Measurements from ENCODE around the gene AMHR2. TPM values are rescaled to one million over a fixed set of nuclear protein-coding genes. Genes with fewer than 3 reads are reported as not detected.
"Not testable (repeated sequence)": the region's sequence is repeated elsewhere in the genome, so short reads cannot be mapped to it uniquely, and the experiment has no call there.

AMHR2 gene
- total and polyA plus RNA-seq, 11 donors: 0.30 to 2.2 (median 0.57) TPM; not detected in 6

DNA sequence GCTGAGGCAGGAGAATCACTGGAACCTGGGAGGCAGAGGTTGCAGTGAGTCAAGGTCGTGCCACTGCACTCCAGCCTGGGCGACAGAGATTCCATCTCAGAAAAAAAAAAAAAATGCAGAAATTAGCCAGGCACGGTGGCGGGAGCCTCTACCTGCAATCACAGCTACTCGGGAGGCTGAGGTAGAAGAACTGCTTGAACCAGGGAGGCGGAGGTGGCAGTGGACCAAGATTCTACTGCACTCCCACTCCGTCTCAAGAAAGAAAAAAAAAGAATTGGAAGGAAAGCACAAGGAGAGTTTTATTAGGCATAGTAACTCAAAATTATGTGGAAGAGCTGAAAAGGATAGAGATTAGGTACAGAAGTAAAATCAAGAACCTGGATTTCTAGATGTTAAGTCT is 20.8 kb upstream of the AMHR2 start:
- Histone ChIP-seq H3K4me1 (peaks cover 0 to 10% (median 0%) of the 10 kb centered on the region in 12 donors), H3K27ac (no peak overlapping the region), H3K36me3 (peaks cover 0 to 61% (median 33%) of the 10 kb centered on the region in 9 donors), H3K9me3 (no peaks in the 10 kb centered on the region), H3K4me3 (no peak overlapping the region), H3K27me3 (no peaks in the 10 kb centered on the region)
- DNase-seq (no peak), ATAC-seq (no peak)
- intact Hi-C loops (cut with DNase I): no loop called here
- 74 to 87% (median 78%) methylated on average over 7 of the region's 7 CpGs for WGBS, 4 donors
- no peak for TF ChIP-seq POLR2A (IDR thresholded peaks at IDR 0.05)

DNA sequence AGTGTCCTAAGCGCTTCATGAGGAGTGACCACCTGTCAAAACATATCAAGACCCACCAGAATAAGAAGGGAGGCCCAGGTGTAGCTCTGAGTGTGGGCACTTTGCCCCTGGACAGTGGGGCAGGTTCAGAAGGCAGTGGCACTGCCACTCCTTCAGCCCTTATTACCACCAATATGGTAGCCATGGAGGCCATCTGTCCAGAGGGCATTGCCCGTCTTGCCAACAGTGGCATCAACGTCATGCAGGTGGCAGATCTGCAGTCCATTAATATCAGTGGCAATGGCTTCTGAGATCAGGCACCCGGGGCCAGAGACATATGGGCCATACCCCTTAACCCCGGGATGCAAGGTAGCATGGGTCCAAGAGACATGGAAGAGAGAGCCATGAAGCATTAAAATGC is 12.7 kb upstream of the AMHR2 start:
- H3K9me3 ChIP-seq: no peaks in the 10 kb centered on the region
- intact Hi-C loops (cut with DNase I): no loop called here
- 96 to 100% (median 97%) methylated on average over 5 of the region's 5 CpGs for WGBS, 4 donors
- ATAC-seq (no peak), DNase-seq (no peak)
- TF ChIP-seq POLR2A (IDR thresholded peaks at IDR 0.05) (no peak), CTCF (IDR thresholded peaks at IDR 0.05) (no peak)
- peaks cover 0 to 43% (median 28%) of the 10 kb centered on the region in 12 donors for H3K4me1 ChIP-seq
- H3K27ac ChIP-seq: no peak overlapping the region
- H3K36me3 ChIP-seq: peaks cover 0 to 81% (median 67%) of the 10 kb centered on the region in 9 donors
- H3K4me3 ChIP-seq: no peak overlapping the region
- no peaks in the 10 kb centered on the region for H3K27me3 ChIP-seq

- DNase-seq: no peak
- H3K27me3 ChIP-seq: no peaks in the 10 kb centered on the region
- no peaks in the 10 kb centered on the region for H3K9me3 ChIP-seq
- H3K36me3 ChIP-seq: peaks cover 0 to 56% (median 40%) of the 10 kb centered on the region in 9 donors
- ATAC-seq: no peak
- H3K4me1 ChIP-seq: peaks cover 0 to 54% (median 28%) of the 10 kb centered on the region in 12 donors
- H3K27ac ChIP-seq: peak overlapping the region in 7 of 12 donors; percentile 7 to 74 (median 25)
- intact Hi-C loops (cut with DNase I): no loop called here
- TF ChIP-seq POLR2A (IDR thresholded peaks at IDR 0.05) (no peak), CTCF (IDR thresholded peaks at IDR 0.05) (no peak)
- no peak overlapping the region for H3K4me3 ChIP-seq
- WGBS, 4 donors: 56 to 71% (median 63%) methylated on average over 3 of the region's 3 CpGs
Observed at GRCh38 chr12:53413485-53414204, 10.0 kb upstream of the AMHR2 start.

GRCh38 chr12:53414756-53415417 is 8.8 kb upstream of the AMHR2 start:
- Histone ChIP-seq H3K4me1 (peaks cover 0 to 54% (median 28%) of the 10 kb centered on the region in 12 donors), H3K27me3 (no peaks in the 10 kb centered on the region), H3K27ac (peak overlapping the region in 3 of 12 donors; percentile 9 to 55 (median 20)), H3K4me3 (no peak overlapping the region), H3K36me3 (peaks cover 0 to 44% (median 27%) of the 10 kb centered on the region in 9 donors), H3K9me3 (no peaks in the 10 kb centered on the region)
- WGBS, 4 donors: 8 to 21% (median 13%) methylated on average over 3 of the region's 3 CpGs
- ATAC-seq (no peak), DNase-seq (no peak)
- TF ChIP-seq CTCF (IDR thresholded peaks at IDR 0.05) (no peak), POLR2A (IDR thresholded peaks at IDR 0.05) (no peak)
- intact Hi-C loops (cut with DNase I): no loop called here

DNA sequence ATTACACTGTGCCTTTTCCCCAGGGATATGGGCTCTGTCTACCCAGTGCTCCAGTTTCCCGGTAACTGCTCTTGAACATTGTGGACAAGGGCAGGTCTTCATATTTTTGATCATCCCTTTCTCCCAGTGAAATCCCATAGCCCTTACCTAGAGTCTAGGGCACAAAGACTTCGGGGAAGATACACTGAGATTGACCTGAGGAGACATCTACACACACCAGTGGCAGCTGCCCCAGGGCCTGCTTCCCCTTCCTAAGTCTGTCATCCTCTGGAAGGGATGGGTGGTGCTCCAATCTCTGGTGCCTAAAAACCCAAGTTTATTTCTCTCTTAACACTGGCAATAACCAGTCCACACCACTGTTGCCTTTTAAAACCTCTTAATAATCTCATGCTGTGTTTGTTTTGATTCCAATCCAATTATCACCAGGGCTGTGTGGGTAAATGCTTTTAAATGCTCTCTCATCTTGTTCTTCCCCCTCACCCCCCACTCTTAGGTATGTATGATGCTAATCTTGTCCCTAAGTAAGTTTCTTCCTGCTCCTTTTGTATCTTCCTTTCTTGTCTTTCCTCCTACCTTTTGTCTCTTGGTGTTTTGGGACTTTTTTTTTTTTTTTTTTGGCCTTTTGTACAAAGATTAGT is 7.8 kb upstream of the AMHR2 start:
- H3K4me3 ChIP-seq; intact Hi-C loops (cut with DNase I); H3K27me3 ChIP-seq; DNase-seq; H3K9me3 ChIP-seq: not testable (repeated sequence)
- 64 to 78% (median 69%) methylated on average over 2 of the region's 2 CpGs for WGBS, 4 donors
- ATAC-seq: peak in 2 of 4 donors; percentile 33 to 40
- Histone ChIP-seq H3K27ac (peak overlapping the region in 1 of 12 donors; percentile 55), H3K36me3 (peaks cover 0 to 34% (median 17%) of the 10 kb centered on the region in 9 donors), H3K4me1 (peaks cover 0 to 54% (median 29%) of the 10 kb centered on the region in 12 donors)

DNA sequence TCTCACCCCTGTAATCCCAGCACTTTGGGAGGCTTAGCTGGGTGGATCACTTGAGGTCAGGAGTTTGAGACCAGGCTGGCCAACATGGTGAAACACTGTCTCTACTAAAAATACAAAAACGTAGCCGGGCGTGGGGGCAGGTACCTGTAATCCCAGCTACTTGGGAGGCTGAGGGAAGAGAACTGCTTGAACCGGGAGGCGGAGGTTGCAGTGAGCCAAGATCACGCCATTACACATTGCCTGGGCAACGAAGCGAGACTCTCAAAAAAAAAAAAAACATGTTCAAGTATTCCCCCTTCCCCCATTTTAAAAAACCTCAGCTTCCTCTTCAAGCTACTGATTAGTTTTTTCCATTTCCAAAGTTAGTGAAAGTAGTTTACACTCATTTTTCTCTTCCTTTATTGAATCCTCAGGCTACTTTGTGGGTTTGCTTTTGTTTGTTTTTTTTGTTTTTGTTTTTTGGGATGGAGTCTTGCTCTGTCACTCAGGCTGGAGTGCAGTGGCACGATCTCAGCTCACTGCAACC is 6.3 kb upstream of the AMHR2 start:
- ATAC-seq; DNase-seq; intact Hi-C loops (cut with DNase I); H3K27me3 ChIP-seq; H3K4me3 ChIP-seq; H3K9me3 ChIP-seq: not testable (repeated sequence)
- Histone ChIP-seq H3K4me1 (peaks cover 0 to 51% (median 25%) of the 10 kb centered on the region in 12 donors), H3K27ac (peak overlapping the region in 1 of 12 donors; percentile 28), H3K36me3 (peaks cover 0 to 19% (median 3%) of the 10 kb centered on the region in 9 donors)
- 82 to 87% (median 85%) methylated on average over 9 of the region's 9 CpGs for WGBS, 4 donors

Measured in heart left ventricle (tissue), 16 donors.